T-helper 2 cell treated with Interferon-gamma antibody and Interleukin-4, amounts not matched to agents 100 ng/mL and 5 ng/mL, for 36 hours (primary cell): ENCODE data around the gene INKA1. TPM values are rescaled to one million over a fixed set of nuclear protein-coding genes. Genes with fewer than 3 reads are reported as not detected.

Experiments used
- intact Hi-C: fragments of 100-400 bp; cut with micrococcal nuclease; formaldehyde crosslinking; loops from one replicate; pipeline ENCODE4 v1.15.1; 2023
- total RNA-seq: library from RNA; stranded (reverse); gene quantifications from 2 replicates; pipeline ENCODE4 v1.2.3, GENCODE V29; 2022

The INKA1 gene
- total RNA-seq, 1 donor from 2014 or later = 0.82 TPM

DNA sequence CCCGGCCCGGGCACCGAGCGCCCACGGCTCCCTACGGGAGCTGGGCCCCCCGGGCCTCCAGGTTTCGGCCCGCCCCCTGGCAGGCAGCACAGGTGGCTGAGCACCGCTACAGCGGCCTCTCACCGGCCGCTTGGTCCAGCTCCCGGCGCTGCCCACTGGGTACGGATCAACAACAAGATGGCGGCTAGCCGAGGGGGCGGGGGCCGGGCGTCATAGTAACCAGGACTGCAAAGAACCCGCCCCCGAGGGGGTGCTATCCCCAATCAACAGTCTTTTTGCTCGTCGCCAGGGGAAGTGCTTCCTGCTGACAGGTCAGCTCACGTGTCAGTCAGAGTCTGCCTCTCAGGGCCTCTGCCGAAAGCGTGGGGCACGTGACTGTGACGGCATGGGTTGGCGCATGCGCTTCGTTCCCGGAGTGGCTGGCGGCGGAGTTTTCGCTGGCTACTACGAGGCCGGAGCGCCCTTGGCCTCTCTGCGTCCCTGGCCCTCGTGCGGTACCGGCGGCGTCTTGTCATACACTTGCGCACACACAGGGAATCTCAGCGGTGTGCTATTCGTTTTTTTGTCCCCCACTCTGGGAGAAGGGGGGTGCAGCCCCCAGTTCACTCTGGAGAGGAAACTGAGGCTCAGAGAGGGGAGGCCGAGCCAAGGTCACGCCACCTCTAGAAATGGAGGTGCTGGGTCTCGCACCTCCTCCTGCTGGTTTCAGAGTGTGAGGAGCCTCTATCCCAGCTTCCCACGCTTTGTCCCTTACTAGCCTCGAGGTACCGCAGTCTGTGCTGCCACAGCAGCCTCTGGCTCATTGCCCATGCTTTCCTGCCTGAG, 16.5 kb upstream of the INKA1 start, which contains the start of gene IP6K1:
Gene IP6K1 (minus strand): TSS at position 186 of the 825 bp plus-strand sequence. CDS start 38,502 bp downstream, outside the sequence.
- intact Hi-C loops = loop anchor here (1.0 to 5.0 kb wide), 4 partner anchors 16 to 153 kb away; partner anchors contain the start of gene TRAIP

DNA sequence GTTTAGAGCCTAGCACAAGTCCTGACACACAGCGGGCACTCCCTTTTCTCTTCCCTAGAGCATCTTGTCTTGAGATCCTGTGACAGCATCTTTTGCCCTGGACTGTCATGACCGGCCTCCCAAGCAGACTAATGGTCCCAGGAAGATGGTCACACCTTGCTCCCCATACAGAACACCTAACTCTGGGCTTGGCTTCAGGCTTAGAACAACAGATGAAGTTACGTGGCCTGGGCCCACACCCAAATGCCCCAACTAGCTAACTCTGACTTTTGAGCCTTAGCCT, 15.9 kb upstream of the INKA1 start:
- intact Hi-C loops = loop anchor here (5.0 kb wide), 1 partner anchor 70 kb away; the partner anchor contains the start of gene TRAIP

DNA sequence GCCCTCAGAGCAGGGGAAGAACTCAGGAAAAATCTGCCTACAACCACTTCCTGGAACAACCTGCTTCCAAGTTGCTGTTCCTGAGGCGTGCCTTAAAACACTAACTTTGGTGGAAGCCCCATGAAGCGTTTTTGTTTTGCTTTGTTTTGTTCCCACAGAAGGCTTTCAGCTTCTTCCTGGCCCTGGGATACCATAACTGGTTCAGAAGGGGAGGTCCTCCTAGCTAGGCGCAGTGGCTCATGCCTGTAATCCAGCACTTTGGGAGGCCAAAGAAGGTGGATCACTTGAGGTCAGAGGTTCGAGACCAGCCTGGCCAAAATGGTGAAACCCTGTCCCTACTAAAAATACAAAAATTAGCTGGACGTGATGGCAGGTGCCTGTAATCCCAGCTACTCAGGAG, 15.5 kb upstream of the INKA1 start:
- intact Hi-C loops = loop anchor here (5.0 kb wide), 1 partner anchor 70 kb away; the partner anchor contains the start of gene TRAIP

DNA sequence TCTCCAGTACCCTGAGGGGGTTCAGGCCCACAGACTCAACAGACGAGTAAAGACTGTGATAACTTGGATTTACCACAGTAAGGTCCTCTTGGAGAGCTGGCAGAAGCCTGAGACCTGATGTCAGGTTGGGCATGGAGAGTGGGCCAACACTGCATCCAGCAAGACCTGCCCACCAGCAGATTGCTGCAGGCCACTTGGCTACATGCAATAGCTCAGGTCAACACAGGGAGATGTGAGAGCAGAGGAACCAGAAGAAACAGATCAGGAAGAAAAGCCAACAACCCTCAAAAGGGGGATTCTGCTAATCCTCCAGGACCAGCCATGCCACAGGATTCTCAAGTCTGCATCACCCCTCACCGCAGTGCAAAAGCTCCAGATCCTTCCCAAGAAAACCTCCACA, 15.0 kb upstream of the INKA1 start:
- intact Hi-C loops = loop anchor here (5.0 kb wide), 1 partner anchor 69 kb away; the partner anchor contains the start of gene TRAIP

DNA sequence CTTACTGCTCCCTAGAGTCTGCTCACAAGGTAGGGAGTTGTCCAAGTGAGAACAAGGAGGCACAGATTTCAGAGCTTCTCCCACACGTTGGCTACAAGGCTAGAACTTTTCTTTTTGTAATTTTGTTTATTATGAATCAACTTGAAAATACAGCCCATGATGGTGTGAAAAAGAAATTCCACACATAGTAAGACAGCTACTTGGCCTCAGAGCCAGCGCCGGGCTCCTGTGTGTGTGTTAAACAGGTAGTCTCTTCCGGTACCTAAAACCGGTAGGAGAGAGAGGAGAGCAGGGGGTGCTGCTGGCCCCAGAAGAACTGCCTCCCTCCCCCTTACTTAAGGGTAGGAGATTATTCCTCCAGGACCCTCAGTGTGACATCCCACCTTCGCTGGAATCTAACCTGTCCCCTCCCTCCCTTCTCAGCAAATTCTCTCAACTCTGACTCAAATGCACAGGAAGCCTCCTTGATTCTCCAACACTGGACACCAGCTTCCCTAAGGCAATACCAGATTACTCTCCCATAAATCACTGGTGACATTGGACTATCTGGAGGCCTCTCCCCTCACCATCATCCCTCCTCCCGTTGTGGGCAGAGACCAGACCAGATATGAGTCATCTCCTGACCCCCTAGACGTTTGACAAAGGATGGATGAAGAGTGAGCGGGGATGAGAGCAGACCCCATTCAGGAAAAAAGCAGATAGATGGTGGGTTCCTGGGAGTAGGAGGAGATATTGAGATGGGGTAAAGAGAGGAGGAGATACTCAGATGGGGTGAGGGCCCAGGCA, 12.2 kb upstream of the INKA1 start:
- intact Hi-C loops = no loop called here

DNA sequence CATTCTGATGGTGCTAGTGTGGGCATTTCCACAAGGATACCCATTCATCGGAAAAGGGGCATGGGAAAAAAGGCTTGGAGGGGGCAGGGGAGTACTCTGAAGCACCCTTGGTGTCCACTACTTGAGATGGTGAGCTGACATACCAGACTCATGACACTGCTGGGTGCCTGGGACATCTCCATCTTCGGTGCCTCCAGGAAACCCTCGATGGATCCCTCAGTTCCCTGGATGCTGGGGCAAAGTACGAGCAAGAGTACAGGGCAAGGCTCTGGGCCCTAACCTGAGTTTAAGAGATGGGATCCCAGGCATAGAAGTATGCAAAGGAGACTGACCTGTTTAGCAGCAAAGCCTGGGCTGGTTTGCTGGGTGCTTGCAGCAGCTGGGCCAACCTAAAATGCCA, 11.5 kb upstream of the INKA1 start:
- intact Hi-C loops = no loop called here

DNA sequence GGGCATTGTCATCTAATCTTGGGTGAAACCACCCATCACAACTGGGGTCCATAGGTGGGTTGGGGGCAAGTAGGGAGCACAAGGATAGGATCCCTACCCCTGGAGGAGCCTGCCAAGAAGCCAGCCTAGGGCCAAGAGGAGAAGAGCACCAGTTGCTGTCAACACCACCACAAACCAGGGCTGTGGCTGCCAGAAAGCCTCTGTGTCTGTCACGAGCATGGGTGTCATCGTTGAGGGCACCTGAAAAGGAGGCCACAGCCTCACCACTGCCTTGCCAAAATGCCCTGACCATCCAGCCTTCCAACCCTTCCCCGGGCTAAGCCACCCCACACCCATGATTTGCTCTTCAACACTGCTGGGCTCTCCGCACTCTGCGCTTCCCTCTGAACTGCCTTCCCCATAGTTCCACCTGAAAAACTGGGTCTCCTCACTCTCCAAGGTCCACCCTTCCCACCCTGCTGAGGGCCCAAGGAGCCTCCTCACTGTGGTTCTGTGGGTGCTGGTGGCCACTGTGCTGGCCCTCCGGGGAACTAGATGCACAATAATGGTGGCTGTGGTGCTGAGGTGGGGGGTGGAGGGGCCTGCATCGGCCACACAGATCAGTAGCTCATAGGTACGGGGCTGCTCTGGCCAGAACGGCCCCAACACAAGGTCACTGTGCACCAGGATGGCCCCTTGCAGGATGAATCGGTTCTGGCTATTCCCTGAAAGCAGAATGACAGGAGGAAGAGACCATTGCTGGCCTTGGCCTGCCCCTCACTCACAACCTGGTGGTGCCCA, 10.5 kb upstream of the INKA1 start:
- intact Hi-C loops = no loop called here

DNA sequence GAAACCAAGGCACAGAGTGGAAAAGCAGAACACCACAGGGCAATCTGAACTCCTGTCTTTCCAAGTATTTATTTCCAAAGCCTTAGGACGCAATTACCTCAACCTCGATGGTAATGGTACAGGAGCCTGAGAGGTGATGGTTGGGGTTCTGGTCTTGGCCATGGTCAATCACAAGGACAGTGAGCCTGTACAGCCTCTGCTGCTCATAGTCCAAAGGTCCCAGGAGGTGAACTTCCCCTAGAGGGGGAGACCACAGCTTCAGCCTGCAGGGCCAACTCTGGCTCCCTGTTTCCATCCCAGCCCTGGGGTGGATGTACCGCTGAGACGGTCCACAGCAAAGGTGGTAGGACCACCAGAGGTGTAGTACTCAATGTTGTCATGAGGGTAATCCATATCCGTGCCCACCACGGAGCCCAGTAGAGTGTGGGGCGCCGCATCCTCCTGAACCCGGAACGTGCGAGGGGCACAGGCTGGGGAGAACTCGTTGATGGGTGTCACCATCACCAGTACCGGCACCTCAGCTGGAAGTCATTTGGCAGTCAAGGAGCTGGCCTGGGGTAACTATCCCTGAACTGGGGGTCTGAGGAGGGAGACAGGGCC, 9.5 kb upstream of the INKA1 start:
- intact Hi-C loops = no loop called here

DNA sequence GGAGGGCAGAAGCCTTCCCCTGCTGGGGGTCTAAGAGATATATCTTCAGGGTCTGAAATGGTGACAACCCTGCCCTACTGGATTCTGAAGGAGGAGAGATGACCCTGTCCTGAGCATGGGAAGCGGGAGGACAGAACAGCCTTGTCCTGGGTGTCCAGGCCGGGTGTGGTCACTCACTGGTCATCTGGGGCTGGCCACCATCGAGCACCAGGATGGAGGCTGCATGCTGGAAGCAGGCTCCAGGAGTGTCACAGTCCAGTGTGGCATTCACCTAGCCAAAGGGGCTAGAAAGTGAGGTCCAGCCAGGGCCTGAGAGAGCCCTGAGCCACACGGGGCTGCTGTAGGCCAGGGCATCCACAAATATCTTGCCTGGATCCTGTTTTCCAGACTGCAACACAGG, 8.6 kb upstream of the INKA1 start:
- intact Hi-C loops = no loop called here

DNA sequence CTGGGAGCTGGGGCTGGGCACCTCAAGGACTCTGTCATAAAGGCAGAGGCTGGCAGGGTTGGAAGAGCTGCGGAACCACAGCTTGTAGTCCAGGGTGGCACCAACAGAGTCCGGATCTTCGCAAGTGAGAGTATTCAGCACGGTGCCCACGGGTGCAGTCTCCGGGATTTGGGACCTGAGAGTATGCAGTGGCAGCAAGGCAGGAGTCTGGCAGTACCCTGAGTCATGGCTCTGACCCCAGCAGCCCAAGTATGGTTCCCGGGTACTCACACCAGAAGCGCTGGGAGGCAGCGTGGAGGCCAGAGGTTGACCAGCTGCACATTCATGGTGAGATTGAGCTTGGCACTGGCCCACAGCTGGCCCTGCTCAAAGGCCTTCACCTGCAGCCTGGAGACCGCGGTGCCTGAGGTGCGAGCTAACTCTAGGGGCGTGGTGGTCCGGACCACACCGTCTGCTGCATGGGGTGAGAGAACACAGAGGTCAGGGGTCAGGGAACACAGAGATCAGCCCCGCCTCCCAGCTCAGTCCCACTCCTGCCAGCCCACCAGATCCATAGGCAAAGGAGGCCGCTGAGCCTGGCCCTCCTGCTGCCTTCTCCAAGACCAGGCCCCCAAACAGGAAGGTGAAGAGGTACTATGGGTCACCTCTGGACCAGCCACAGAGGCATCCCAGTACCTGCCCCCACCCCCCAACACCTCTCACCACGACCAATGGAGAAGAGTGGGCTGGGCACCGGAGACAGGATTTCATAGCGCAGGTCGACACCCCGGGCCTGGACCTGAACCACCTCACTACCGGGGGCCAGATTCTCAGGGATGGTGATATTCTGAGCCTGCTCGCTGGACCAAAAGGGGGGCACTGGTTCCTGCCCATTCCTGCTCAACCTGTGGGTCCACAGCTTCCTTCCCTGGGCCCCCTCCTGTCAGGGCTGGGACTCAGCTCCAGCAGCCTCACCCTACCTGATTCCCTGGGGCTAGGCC, 7.8 kb upstream of the INKA1 start:
- intact Hi-C loops = no loop called here

DNA sequence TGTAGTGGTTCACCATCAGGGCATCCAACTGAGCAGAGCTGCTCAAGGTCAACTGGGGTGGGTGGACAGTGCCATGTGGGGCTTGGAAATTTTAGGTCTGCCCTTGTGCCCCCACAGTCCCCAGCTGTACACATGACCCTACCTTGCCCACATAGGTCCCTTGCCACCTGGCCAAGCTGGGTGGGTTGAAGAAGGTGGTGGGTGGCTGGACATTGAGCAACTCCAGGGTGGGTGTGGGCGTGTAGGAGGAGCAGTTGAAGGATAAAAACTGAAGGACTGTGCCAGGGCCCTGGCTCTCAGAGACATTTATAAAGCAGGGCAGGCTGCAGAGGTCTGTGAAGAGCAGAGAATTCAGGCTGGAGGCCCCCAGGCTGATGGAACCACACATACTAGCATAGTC, 4.0 kb upstream of the INKA1 start:
- intact Hi-C loops = no loop called here

DNA sequence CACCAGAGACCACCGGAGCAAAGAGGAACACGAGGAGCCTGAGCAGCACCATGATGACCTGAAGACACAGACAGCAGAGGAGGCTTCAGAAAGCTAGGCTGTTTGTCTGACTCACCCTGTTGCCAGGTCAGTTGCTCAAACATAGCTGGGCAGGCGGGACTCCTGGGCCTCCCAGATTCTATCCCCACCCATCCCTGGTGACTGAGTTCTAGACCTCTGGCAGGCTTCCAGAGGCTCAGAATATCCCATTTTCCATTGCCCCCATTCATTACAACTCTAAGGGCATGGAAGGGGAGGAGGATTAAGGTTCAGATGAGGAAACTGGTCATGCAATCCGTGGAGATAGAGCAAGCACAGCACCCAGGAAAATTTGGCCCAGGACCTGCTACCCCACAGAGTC, 3.3 kb upstream of the INKA1 start, which contains the start of gene CDHR4:
Gene CDHR4 (minus strand): TSS at position 113 of the 400 bp plus-strand sequence. CDS start 61 bp downstream, at position 52.
- intact Hi-C loops = no loop called here

DNA sequence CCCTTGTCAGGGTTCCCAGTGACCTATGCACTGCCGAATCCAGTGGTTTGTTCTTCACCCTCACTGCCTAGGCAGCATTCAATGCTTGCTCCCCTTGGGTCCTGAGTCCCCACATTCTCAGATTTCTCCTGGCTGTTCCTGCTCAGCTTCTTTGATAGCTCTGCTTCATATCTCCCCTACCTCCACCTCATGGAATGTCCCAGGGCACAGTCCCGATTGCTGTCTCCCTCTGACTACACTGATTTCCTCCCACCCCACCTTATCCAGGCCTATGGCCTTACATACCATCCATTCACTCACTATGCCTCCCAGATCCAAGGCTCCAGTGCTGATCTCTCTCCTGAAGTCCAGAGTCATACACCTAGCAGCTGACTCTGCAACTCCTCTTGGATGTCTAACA, 1.9 kb upstream of the INKA1 start:
- intact Hi-C loops = no loop called here

DNA sequence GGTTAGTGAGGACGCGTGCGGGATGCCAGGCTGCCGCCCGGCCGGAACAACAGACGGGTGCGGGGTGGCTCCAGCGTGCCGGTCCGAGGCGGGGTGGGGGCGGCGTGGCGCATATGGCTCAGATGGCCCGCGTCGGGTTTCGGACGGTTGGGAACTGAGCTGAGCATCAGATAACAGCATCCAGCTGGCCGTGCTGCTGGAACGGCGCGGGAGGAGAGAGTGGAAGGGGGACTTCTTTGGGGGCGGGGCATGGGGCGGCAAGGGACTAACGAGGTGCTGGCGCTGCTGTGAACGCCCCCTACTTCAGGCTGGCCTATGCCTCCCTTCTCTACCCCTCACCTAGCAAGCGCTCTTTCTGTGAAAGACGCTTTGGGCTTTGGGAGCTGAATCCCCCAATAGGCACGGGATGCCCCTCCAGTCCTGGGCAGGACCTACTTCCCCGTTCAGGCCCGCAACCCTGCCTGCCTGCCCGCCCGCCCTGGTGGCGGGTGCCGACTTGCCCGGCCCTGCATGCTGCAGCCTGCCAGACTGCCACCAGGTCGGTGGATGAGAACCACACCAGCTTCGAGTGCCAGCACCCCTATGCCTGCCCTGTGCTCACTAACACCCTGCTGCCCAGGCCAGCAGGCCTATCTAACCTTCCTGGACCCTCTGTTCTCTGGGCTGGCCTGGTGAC, 542 bp downstream of the INKA1 start:
- intact Hi-C loops = loop anchor here (2.0 kb wide), 1 partner anchor 285 kb away; the partner anchor contains the start of gene RBM5

DNA sequence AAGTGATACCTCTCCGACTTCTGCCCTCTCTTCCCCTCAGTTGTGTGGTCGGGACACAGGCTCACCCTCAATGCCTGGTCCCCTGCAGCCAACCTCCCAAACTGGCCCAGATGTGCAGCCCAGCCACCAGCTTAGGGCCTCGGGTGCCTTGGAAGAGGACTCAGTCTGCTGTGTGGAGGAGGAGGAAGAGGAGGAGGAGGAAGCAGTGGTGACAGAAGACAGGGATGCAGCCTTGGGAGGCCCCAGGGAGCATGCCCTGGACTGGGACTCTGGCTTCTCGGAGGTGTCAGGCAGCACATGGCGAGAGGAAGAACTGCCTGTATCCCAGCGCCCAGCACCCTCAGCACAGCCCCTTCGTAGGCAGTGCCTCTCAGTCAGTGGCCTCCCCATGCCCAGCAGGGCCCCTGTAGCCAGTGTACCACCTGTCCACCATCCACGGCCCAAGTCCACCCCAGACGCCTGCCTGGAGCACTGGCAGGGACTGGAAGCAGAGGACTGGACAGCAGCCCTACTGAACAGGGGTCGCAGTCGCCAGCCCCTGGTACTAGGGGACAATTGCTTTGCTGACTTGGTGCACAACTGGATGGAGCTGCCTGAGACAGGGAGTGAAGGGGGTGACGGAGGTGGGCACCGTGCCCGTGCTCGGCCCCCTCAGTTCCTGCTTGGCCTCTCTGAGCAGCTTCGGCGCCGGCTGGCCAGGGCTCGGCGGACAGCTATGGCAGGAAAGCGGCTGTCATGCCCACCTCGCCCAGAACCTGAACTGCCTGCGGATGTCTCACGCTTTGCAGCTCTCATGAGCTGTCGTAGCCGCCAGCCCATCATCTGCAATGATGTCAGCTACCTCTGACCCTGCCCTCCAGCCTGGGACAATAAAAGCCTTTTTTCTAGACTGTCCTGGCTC, 1.3 kb downstream of the INKA1 start:
- intact Hi-C loops = no loop called here

DNA sequence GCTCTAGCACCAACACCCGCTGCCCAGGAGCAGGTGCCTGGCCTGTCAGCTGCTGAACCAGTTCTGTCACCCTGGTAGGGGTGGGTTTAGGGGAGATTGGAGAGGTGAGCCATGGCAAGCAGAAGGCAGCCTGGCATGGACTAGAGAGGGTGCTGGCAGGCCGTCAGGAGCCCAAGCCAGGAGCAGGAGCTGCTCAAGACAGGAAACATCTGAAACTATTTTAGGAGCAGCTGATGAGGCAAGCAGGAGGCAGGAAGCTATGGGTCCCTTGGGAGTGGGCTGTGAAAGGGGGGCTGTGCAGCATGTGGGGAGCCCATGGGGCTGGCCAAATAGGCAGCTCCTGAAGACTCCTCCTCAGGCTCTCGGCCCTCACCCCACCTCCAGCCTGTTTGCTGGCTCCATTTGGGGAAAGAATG, 2.3 kb downstream of the INKA1 start:
- intact Hi-C loops = no loop called here

DNA sequence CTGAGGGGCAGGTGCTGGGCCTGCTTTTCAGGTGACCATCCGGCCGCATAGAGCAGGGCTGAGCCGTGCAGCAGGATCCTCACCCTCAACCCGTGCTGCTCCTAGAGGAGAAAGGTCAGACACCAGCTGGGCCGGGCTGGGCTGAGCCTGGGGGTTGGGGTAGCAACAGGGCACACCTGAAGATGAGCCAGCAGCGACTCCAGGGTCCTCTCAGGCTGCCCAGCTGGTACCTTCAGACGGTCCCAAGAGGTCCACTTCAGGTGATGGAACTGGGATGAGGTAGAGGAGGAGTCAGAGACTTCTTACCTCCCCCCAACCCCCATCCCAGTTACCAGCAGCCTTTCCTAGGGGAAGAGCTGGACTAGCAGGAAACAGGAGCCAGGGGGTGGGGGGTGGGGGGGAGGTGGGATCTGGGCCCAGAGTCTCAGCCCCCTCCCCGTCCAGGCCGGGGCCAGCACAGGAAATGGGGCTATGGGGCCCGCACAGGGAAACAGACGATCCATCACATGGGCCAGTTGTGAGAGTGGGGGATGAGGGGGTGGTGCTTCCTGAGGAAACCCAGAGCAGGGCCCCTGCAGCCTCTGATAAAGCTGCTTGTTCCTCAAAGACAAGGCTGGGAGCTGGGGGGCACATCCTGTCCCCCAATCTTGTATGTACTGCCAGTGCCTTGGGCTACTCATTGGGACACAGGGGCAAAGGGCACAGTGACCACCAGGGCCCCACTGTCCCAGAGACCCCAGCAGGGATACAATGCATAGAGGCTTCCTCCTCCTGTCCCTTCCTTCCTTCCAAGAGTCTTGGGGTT, 3.0 kb downstream of the INKA1 start:
- intact Hi-C loops = no loop called here
